Osteoblast (primary cell): ENCODE results near the gene WASHC2C. TPM values are rescaled to one million over a fixed set of nuclear protein-coding genes. Genes with fewer than 3 reads are reported as not detected.
"Not testable (repeated sequence)": the region's sequence is repeated elsewhere in the genome, so short reads cannot be mapped to it uniquely, and the experiment has no call there.

Experiments
- DNase-seq: peaks from one replicate; pipeline ENCODE4 v3.0.0; 2011; ENCODE audit warnings: low spot score, mixed read lengths; ENCODE audit not compliant: insufficient read length; ENCODE audit errors: missing footprints
- H2AFZ ChIP-seq: 2 replicates; pipeline ENCODE4 v1.6.0; 2011; ENCODE audit warnings: mild to moderate bottlenecking, low read length
- H3K27ac ChIP-seq: 2 replicates; pipeline ENCODE4 v1.5.1; 2011; ENCODE audit warnings: mild to moderate bottlenecking, low read depth, low read length, moderate library complexity
- H3K27me3 ChIP-seq: 2 replicates; pipeline ENCODE4 v1.6.0; 2012; ENCODE audit warnings: mild to moderate bottlenecking, control low read depth, inconsistent platforms, low read length, moderate library complexity; ENCODE audit not compliant: insufficient read depth
- H3K36me3 ChIP-seq: 2 replicates; pipeline ENCODE4 v1.5.1; 2011; ENCODE audit warnings: mild to moderate bottlenecking, low read length, control low read depth, moderate library complexity; ENCODE audit not compliant: insufficient read depth
- H3K4me1 ChIP-seq: 2 replicates; pipeline ENCODE4 v1.5.1; 2011; ENCODE audit warnings: mild to moderate bottlenecking, low read length, control low read depth, moderate library complexity; ENCODE audit not compliant: insufficient read depth
- H3K4me2 ChIP-seq: 2 replicates; pipeline ENCODE4 v1.6.0; 2011; ENCODE audit warnings: mild to moderate bottlenecking, low read length; ENCODE audit not compliant: insufficient read depth
- H3K4me3 ChIP-seq: fragments of 200-600 bp; sonication (generic); 3 replicates; pipeline ENCODE4 v1.5.1; 2012; ENCODE audit warnings: mild to moderate bottlenecking, low read length, inconsistent platforms; ENCODE audit not compliant: insufficient read depth
- H3K79me2 ChIP-seq: 2 replicates; pipeline ENCODE4 v1.6.0; 2012; ENCODE audit warnings: mild to moderate bottlenecking, low read length, control low read depth, inconsistent platforms; ENCODE audit not compliant: insufficient read depth
- H3K9me3 ChIP-seq: 2 replicates; pipeline ENCODE4 v1.5.1; 2011; ENCODE audit warnings: low read depth, low read length, control low read depth
- H4K20me1 ChIP-seq: 2 replicates; pipeline ENCODE4 v1.6.0; 2012; ENCODE audit warnings: mild to moderate bottlenecking, low read length, control low read depth; ENCODE audit not compliant: insufficient read depth
- total RNA-seq: library from RNA; depleted of rRNA; stranded (reverse); fragments of >200 nt; gene quantifications from 2 replicates; pipeline ENCODE4 v1.2.3, GENCODE V29; 2012

Gene WASHC2C
- total RNA-seq, 1 donor: 69.5 TPM

DNA sequence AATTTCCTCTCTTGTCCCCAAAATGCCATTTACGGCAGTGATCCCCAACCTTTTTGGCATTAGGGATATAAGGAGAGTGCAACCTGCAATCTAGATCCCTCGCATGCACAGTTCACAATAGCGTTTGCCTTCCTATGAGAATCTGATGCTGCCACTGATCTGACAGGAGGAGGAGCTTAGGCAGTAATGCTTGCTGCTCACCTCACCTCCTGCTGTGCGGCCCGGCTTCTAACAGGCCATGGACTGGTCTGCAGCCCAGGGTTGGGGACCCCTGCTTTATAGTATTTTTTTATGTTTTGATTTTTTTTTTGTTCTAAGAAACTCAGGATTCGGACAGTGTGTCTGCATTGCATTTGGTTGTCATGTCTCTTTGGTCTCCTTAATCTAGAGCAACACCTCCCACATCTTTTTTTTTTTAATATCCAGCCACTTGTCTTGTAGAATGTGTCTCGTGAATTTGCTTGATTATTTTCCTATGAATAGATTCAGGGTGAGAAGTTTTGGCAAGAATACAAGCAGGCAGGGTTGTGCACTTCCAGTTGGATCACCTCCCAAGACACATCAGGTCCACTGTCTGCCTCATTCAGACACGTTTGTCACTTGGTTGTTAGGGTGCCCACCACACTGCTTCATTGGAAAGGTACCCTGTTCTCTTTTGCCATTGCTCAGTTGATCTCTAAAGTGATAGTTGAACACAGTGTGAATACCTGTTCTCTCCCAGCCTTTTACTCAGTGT, 30.8 kb downstream of the WASHC2C start:
- H4K20me1 ChIP-seq, H3K36me3 ChIP-seq, H3K4me3 ChIP-seq, H3K4me1 ChIP-seq, H3K4me2 ChIP-seq, H3K27me3 ChIP-seq, H3K27ac ChIP-seq, H2AFZ ChIP-seq, H3K9me3 ChIP-seq, DNase-seq, H3K79me2 ChIP-seq: not testable (repeated sequence)

GRCh38 chr10:45761622-45762021, 34.6 kb downstream of the WASHC2C start:
- H3K4me3 ChIP-seq, H3K79me2 ChIP-seq, H3K27ac ChIP-seq, H3K9me3 ChIP-seq, H3K27me3 ChIP-seq, H2AFZ ChIP-seq, H4K20me1 ChIP-seq, DNase-seq, H3K4me2 ChIP-seq, H3K36me3 ChIP-seq, H3K4me1 ChIP-seq: not testable (repeated sequence)

DNA sequence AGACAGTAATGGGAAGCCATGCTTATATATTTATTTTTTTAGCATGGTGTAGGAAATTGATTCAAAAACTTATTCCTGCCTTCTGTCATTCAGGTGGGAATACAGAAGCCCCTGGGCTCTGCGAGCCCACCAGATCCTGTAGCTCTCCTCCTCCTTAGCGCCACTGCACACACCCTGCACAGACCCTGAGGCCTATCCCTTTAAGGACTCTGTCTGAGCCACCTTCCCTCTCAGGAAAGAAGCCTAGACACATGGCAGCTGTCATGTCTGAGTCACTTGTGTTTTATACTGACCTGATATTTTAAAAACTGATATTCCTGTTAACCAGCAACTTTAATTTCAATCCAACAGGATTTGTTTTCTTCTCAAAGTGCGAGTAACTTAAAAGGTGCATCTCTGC, 36.0 kb downstream of the WASHC2C start:
- H3K9me3 ChIP-seq, H3K36me3 ChIP-seq, H3K4me3 ChIP-seq, H3K27ac ChIP-seq, H3K4me2 ChIP-seq, H4K20me1 ChIP-seq, DNase-seq, H3K79me2 ChIP-seq, H3K27me3 ChIP-seq, H3K4me1 ChIP-seq, H2AFZ ChIP-seq: not testable (repeated sequence)

DNA sequence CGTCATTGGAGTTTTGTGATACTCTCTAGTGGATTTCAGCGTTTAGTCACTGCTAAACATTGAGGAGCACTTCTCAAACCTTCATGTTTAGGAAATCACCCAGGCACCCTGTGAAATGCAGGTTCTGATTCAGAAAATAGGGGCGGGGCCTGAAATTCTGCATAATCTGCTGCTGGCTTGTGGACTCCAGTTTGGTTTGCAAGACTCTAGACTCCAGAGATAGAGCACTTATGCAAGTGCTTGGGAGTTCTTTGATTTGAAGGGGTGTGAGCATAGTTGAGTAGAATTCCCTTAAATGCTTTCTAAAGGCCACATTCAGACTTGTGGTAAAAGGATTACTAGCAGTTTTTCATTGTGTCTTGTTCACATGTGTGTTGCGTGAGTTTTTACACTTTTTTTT, 41.3 kb downstream of the WASHC2C start:
- H3K27me3 ChIP-seq, H3K9me3 ChIP-seq, H3K4me1 ChIP-seq, H2AFZ ChIP-seq, DNase-seq, H3K4me2 ChIP-seq, H3K36me3 ChIP-seq, H4K20me1 ChIP-seq, H3K4me3 ChIP-seq, H3K79me2 ChIP-seq, H3K27ac ChIP-seq: not testable (repeated sequence)

- not testable (repeated sequence) for H3K36me3 ChIP-seq, H4K20me1 ChIP-seq, H3K4me1 ChIP-seq, H3K79me2 ChIP-seq, H3K4me2 ChIP-seq, DNase-seq, H3K9me3 ChIP-seq, H3K4me3 ChIP-seq, H3K27me3 ChIP-seq, H2AFZ ChIP-seq, H3K27ac ChIP-seq
Observed at GRCh38 chr10:45771757-45772461, 44.8 kb downstream of the WASHC2C start.

DNA sequence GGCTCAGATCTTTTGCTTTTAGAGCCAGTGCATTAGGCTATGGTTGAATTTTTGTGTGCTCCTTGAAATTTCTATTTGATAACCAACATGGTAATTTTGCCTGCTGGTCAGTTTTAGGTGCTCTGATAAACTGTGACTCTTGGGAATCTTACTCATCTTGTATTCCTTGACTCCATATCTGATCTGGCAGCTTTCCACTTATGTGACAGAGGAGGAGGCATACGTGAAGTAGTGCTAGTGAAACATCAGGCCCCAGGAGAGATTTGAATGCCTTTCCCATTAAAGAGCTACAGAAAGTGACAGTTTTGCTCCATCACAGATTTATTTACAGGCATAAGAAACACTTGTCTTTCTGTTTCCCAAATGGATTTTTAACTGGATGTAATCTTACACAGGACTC, 59.2 kb downstream of the WASHC2C start:
- not testable (repeated sequence) for H3K27ac ChIP-seq, H3K36me3 ChIP-seq, DNase-seq, H3K4me1 ChIP-seq, H3K4me3 ChIP-seq, H2AFZ ChIP-seq, H4K20me1 ChIP-seq, H3K4me2 ChIP-seq, H3K9me3 ChIP-seq, H3K79me2 ChIP-seq, H3K27me3 ChIP-seq

- H3K9me3 ChIP-seq, H3K27me3 ChIP-seq, H3K4me1 ChIP-seq, H4K20me1 ChIP-seq, H3K27ac ChIP-seq, H3K36me3 ChIP-seq, H3K79me2 ChIP-seq, H2AFZ ChIP-seq, H3K4me3 ChIP-seq, H3K4me2 ChIP-seq, DNase-seq: not testable (repeated sequence)
Observed at GRCh38 chr10:45787212-45787741, 60.2 kb downstream of the WASHC2C start.

GRCh38 chr10:45789991-45790390, 62.9 kb downstream of the WASHC2C start:
- H3K4me3 ChIP-seq, H3K4me2 ChIP-seq, DNase-seq, H3K4me1 ChIP-seq, H3K9me3 ChIP-seq, H3K79me2 ChIP-seq, H3K27me3 ChIP-seq, H3K27ac ChIP-seq, H4K20me1 ChIP-seq, H2AFZ ChIP-seq, H3K36me3 ChIP-seq: not testable (repeated sequence)
